ENCODE data around the gene GPR89A.

The GPR89A gene

DNA sequence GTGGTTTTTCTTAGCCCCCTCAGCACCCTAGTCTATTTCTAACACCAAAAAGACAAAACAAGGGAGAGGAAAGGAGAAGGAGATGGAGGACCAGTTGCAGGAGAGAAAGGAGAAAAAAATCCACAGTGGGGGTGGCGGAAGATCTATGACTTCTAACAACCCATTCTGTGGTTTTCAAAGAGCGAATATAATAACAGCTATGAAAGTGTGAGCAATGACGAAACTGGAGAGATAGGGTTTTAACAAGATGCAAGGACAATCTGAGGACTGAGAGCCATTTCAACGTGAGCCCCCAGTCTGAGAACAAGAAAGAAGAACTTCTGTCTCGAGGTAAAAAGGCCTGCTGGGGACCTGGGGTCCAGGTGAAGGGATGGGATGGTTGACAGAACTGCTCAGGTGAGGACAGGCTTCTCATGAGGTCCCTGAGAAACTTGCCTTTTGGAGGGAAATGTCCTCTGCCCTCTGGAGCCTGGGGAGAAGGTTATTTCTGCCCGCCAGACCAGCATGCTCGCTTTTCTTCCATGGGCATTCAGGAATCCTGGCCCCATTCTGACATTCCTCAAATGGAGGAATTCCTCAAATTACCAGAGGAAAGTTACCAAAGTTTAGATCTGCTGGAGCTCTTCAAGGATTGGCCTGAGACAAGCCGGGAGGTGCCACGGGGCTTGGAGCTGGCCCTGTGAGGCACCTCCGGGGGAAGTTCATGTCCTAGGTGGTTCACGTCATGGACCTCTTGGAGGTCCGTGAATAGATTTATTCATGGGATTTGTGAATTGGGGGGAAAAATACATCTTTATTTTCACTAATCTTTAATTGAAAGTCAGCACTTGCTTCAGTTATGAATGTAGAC, 111.7 kb downstream of the GPR89A start, which contains the start of gene CD160:
TSS of gene CD160 (plus strand) at position 270 of the 850 bp plus-strand sequence. CDS start 8,829 bp downstream, outside the sequence.
- DNase-seq: no peak
